ENCODE data around the gene SLC47A1. TPM values are rescaled to one million over a fixed set of nuclear protein-coding genes. Genes with fewer than 3 reads are reported as not detected.

SLC47A1 gene
- polyA plus RNA-seq, 1 donor (not counting 4 experiments of a cell fraction or from before 2014, with no cell fraction given): 0.07 TPM

DNA sequence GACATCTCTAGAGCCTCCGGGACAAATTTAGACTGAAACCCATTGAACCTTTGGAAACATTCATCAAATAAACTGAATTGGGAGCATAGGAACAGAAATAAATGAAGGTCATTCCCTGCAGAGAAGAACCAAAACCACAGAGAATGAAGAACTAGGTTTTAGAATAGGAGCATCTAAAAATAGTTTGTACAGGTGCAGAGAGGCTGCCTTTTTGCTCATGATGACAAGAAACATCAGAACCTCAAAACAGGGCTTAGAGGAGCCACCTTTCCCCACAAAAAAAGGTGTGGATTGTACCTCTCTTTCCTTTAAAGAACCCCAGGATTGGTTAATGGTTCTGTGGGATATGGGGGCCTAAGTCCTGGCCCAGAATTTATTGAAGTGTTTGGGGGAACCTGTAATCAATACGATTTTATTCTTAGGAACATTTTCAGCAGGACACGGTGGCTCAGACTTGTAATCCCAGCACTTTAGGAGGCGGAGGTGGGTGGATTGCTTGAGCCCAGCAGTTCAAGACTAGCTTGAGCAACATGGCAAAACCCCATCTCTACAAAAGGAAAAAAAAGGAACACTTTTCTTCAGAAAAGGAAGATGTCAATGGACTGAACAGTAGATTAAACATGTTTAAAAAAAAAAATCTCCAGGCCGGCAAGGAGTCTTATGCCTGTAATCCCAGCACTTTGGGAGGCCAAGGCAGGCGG is 37.7 kb upstream of the SLC47A1 start:
- Histone ChIP-seq H3K79me2 (ENCODE audit: control insufficient read depth, insufficient read depth, low read length) (no peaks in the 10 kb centered on the region), H3K27me3 (ENCODE audit: control insufficient read depth, extremely low read depth, insufficient read depth, low read length) (peaks cover under 1% of the 10 kb centered on the region), H3K4me2 (ENCODE audit: control insufficient read depth, extremely low read depth, insufficient read depth, low read depth, low read length) (no peak overlapping the region), H4K20me1 (ENCODE audit: control insufficient read depth, extremely low read depth, insufficient read depth, low read length) (no peaks in the 10 kb centered on the region), H3K9ac (ENCODE audit: control insufficient read depth, extremely low read depth, insufficient read depth, low read length) (no peak overlapping the region), H3K9me3 (ENCODE audit: control insufficient read depth, low read depth, low read length) (no peaks in the 10 kb centered on the region), H3K9me1 (ENCODE audit: control insufficient read depth, extremely low read depth, insufficient read depth, low read length) (no peaks in the 10 kb centered on the region), H3K27ac (ENCODE audit: control insufficient read depth, insufficient read depth, low read length) (no peak overlapping the region), H3K4me3 (ENCODE audit: control insufficient read depth in 2 of 3, extremely low read depth in 1 of 3, insufficient read depth in 2 of 3, low read depth in 1 of 3, low read length in 3 of 3) (no peak overlapping the region), H3K36me3 (ENCODE audit: control insufficient read depth in 2 of 2, extremely low read depth in 1 of 2, insufficient read depth in 2 of 2, low read length in 2 of 2) (no peaks in the 10 kb centered on the region), H3K4me1 (ENCODE audit: control insufficient read depth, extremely low read depth, insufficient read depth, low read length) (no peaks in the 10 kb centered on the region), H2AFZ (ENCODE audit: control insufficient read depth, low read length) (no peak overlapping the region)
- TF ChIP-seq, protein P1, sequence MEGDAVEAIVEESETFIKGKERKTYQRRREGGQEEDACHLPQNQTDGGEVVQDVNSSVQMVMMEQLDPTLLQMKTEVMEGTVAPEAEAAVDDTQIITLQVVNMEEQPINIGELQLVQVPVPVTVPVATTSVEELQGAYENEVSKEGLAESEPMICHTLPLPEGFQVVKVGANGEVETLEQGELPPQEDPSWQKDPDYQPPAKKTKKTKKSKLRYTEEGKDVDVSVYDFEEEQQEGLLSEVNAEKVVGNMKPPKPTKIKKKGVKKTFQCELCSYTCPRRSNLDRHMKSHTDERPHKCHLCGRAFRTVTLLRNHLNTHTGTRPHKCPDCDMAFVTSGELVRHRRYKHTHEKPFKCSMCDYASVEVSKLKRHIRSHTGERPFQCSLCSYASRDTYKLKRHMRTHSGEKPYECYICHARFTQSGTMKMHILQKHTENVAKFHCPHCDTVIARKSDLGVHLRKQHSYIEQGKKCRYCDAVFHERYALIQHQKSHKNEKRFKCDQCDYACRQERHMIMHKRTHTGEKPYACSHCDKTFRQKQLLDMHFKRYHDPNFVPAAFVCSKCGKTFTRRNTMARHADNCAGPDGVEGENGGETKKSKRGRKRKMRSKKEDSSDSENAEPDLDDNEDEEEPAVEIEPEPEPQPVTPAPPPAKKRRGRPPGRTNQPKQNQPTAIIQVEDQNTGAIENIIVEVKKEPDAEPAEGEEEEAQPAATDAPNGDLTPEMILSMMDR (optimal IDR thresholded peaks at IDR 0.05 in 1 of 3, IDR thresholded peaks at IDR 0.05 in 1 of 3, conservative IDR thresholded peaks at IDR 0.05 in 1 of 3; ENCODE audit: extremely low read depth in 1 of 3, insufficient read depth in 2 of 3, low read length in 3 of 3): no peak
- no peak for TF ChIP-seq EZH2 (IDR thresholded peaks at IDR 0.05; ENCODE audit: low read length)
- DNase-seq (ENCODE audit: low read depth, low spot score) (no peak), FAIRE-seq (no peak)
- dilution Hi-C loops (cut with MboI; ENCODE audit: extremely low pct_ligation_motif_present, low sequenced_read_pairs): no loop called here

DNA sequence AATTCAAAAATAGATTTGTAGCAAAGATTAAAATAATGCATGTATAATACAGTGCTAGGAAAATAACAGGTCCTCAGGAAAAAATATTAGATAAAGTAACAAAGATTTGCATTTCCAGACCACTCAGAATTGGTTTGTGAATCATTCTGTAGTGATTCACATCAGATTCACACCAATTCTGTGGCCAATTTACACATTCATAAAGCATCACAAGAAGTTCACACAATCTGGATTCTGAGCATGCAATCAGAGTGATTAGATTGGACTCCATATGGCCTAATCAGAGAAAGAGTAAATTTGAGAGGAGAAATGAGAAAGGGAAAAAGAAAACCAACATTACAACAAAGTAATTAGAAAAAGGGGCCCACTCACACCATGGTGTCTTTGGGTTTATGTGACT is 36.0 kb upstream of the SLC47A1 start:
- H3K27ac ChIP-seq (ENCODE audit: control insufficient read depth, insufficient read depth, low read length): no peak overlapping the region
- H2AFZ ChIP-seq (ENCODE audit: control insufficient read depth, low read length): no peak overlapping the region
- H3K9me1 ChIP-seq (ENCODE audit: control insufficient read depth, extremely low read depth, insufficient read depth, low read length): no peaks in the 10 kb centered on the region
- no peaks in the 10 kb centered on the region for H3K4me1 ChIP-seq (ENCODE audit: control insufficient read depth, extremely low read depth, insufficient read depth, low read length)
- no peak overlapping the region for H3K9ac ChIP-seq (ENCODE audit: control insufficient read depth, extremely low read depth, insufficient read depth, low read length)
- TF ChIP-seq, protein P1 (optimal IDR thresholded peaks at IDR 0.05 in 1 of 3, IDR thresholded peaks at IDR 0.05 in 1 of 3, conservative IDR thresholded peaks at IDR 0.05 in 1 of 3; ENCODE audit: extremely low read depth in 1 of 3, insufficient read depth in 2 of 3, low read length in 3 of 3): no peak
- no peak for TF ChIP-seq EZH2 (IDR thresholded peaks at IDR 0.05; ENCODE audit: low read length)
- H4K20me1 ChIP-seq (ENCODE audit: control insufficient read depth, extremely low read depth, insufficient read depth, low read length): no peaks in the 10 kb centered on the region
- DNase-seq (ENCODE audit: low read depth, low spot score) (no peak), FAIRE-seq (no peak)
- no peak overlapping the region for H3K4me2 ChIP-seq (ENCODE audit: control insufficient read depth, extremely low read depth, insufficient read depth, low read depth, low read length)
- H3K36me3 ChIP-seq (ENCODE audit: control insufficient read depth in 2 of 2, extremely low read depth in 1 of 2, insufficient read depth in 2 of 2, low read length in 2 of 2): no peaks in the 10 kb centered on the region
- H3K9me3 ChIP-seq (ENCODE audit: control insufficient read depth, low read depth, low read length): no peaks in the 10 kb centered on the region
- dilution Hi-C loops (cut with MboI; ENCODE audit: extremely low pct_ligation_motif_present, low sequenced_read_pairs): no loop called here
- H3K27me3 ChIP-seq (ENCODE audit: control insufficient read depth, extremely low read depth, insufficient read depth, low read length): peaks cover 8% of the 10 kb centered on the region
- no peaks in the 10 kb centered on the region for H3K79me2 ChIP-seq (ENCODE audit: control insufficient read depth, insufficient read depth, low read length)
- no peak overlapping the region for H3K4me3 ChIP-seq (ENCODE audit: control insufficient read depth in 2 of 3, extremely low read depth in 1 of 3, insufficient read depth in 2 of 3, low read depth in 1 of 3, low read length in 3 of 3)
